ENCODE measurements around the gene BLM. TPM values are rescaled to one million over a fixed set of nuclear protein-coding genes. Genes with fewer than 3 reads are reported as not detected.

Gene BLM
- total and polyA plus RNA-seq, 9 donors = 0.15 to 1.9 (median 0.78) TPM; not detected in 1

DNA sequence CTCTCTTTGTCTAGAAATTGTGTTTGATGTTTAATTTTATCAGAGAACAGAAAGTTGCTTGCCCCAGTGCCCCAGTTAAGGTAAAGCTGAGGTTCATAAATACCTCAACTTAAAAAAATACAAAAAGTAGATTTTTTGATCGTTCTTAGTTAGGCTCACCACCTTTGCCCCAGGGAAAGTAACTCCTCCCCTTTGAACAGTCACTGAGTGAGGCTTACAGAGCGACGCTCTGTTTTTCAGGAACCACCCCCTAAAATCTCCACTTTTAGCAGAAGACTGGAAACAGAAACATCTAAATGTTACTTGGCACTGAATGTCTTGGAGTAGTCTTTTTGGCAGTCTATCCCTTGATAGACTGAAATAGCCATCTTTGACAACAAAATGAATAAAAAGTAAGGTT lies 24.9 kb downstream of the BLM start:
- 68 to 73% (median 69%) methylated on average over 3 of the region's 3 CpGs for WGBS, 3 donors
- H3K9me3 ChIP-seq = no peaks in the 10 kb centered on the region
- no peak overlapping the region for H3K4me3 ChIP-seq
- intact Hi-C loops (cut with DNase I) = no loop called here
- DNase-seq = no peak
- no peaks in the 10 kb centered on the region for H3K36me3 ChIP-seq
- H3K27me3 ChIP-seq = no peaks in the 10 kb centered on the region
- TF ChIP-seq, protein P1, sequence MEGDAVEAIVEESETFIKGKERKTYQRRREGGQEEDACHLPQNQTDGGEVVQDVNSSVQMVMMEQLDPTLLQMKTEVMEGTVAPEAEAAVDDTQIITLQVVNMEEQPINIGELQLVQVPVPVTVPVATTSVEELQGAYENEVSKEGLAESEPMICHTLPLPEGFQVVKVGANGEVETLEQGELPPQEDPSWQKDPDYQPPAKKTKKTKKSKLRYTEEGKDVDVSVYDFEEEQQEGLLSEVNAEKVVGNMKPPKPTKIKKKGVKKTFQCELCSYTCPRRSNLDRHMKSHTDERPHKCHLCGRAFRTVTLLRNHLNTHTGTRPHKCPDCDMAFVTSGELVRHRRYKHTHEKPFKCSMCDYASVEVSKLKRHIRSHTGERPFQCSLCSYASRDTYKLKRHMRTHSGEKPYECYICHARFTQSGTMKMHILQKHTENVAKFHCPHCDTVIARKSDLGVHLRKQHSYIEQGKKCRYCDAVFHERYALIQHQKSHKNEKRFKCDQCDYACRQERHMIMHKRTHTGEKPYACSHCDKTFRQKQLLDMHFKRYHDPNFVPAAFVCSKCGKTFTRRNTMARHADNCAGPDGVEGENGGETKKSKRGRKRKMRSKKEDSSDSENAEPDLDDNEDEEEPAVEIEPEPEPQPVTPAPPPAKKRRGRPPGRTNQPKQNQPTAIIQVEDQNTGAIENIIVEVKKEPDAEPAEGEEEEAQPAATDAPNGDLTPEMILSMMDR (IDR thresholded peaks at IDR 0.05) = no peak
- TF ChIP-seq POLR2A (IDR thresholded peaks at IDR 0.05) = no peak
- TF ChIP-seq EP300 (IDR thresholded peaks at IDR 0.05) = no peak
- H3K4me1 ChIP-seq (ENCODE audit: insufficient read depth) = no peaks in the 10 kb centered on the region
- no peak overlapping the region for H3K27ac ChIP-seq

DNA sequence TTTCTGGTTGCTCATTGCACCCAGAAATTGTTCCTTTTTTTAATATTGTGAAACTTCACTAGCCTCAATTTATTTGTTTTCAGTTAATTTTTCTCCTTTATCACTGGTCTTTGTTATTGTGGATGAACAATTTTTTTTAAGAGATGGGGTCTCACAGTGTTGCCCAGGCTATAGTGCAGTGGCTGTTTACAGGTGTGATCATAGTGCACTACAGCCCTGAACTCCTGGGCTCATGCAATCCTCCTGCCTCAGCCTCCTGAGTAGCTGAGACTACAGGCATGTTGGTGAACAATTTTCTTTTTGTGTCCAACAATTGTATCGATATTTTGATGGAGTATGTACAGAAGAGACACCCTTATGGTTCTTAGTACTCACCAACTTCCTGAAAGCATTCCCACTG lies 26.3 kb downstream of the BLM start:
- Histone ChIP-seq H3K9me3 (no peaks in the 10 kb centered on the region), H3K36me3 (no peaks in the 10 kb centered on the region), H3K4me3 (no peak overlapping the region), H3K27ac (no peak overlapping the region), H3K27me3 (no peaks in the 10 kb centered on the region), H3K4me1 (ENCODE audit: insufficient read depth) (no peaks in the 10 kb centered on the region)
- no peak for DNase-seq
- WGBS, 3 donors = 39 to 95% (median 91%) methylated on average over 1 of the region's 1 CpG
- no peak for TF ChIP-seq EP300 (IDR thresholded peaks at IDR 0.05)
- TF ChIP-seq, protein P1 (IDR thresholded peaks at IDR 0.05) = no peak
- TF ChIP-seq POLR2A (IDR thresholded peaks at IDR 0.05) = no peak
- intact Hi-C loops (cut with DNase I) = no loop called here

- no peak for DNase-seq
- Histone ChIP-seq H3K27me3 (no peaks in the 10 kb centered on the region), H3K27ac (no peak overlapping the region), H3K4me3 (no peak overlapping the region), H3K4me1 (ENCODE audit: insufficient read depth) (no peaks in the 10 kb centered on the region), H3K36me3 (no peaks in the 10 kb centered on the region), H3K9me3 (no peaks in the 10 kb centered on the region)
- intact Hi-C loops (cut with DNase I) = no loop called here
- TF ChIP-seq, protein P1 (IDR thresholded peaks at IDR 0.05) = no peak
- TF ChIP-seq EP300 (IDR thresholded peaks at IDR 0.05) = no peak
- TF ChIP-seq POLR2A (IDR thresholded peaks at IDR 0.05) = no peak
- 95 to 97% (median 95%) methylated on average over 8 of the region's 8 CpGs for WGBS, 3 donors
Measured at GRCh38 chr15:90744759-90745402, 27.7 kb downstream of the BLM start.

DNA sequence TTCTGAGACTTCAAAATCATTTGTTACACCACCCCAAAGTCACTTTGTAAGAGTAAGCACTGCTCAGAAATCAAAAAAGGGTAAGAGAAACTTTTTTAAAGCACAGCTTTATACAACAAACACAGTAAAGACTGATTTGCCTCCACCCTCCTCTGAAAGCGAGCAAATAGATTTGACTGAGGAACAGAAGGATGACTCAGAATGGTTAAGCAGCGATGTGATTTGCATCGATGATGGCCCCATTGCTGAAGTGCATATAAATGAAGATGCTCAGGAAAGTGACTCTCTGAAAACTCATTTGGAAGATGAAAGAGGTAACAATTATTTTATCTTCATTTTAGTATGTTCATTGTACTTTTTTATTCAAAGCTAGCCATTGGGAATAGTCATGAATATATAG lies 32.6 kb downstream of the BLM start:
- DNase-seq = no peak
- H3K27me3 ChIP-seq = no peaks in the 10 kb centered on the region
- intact Hi-C loops (cut with DNase I) = no loop called here
- TF ChIP-seq POLR2A (IDR thresholded peaks at IDR 0.05) (no peak), EP300 (IDR thresholded peaks at IDR 0.05) (no peak)
- TF ChIP-seq, protein P1 (IDR thresholded peaks at IDR 0.05) = no peak
- no peaks in the 10 kb centered on the region for H3K9me3 ChIP-seq
- H3K27ac ChIP-seq = no peak overlapping the region
- 90 to 96% (median 94%) methylated on average over 3 of the region's 3 CpGs for WGBS, 3 donors
- no peaks in the 10 kb centered on the region for H3K36me3 ChIP-seq
- H3K4me1 ChIP-seq (ENCODE audit: insufficient read depth) = no peaks in the 10 kb centered on the region
- H3K4me3 ChIP-seq = no peak overlapping the region

Measured in ovary (tissue), 9 donors.